Colonic mucosa (tissue), 4 donors: ENCODE results near the gene HERC3. TPM values are rescaled to one million over a fixed set of nuclear protein-coding genes. Genes with fewer than 3 reads are reported as not detected.
A peak's percentile ranks its signal among the peaks of the same experiment; 100 is the strongest.

Source experiments
- DNase-seq: peaks from one replicate; pipeline ENCODE4 v3.0.0-alpha.2; 2020
- H3K27ac ChIP-seq: fragments of 200-600 bp; one replicate; pipeline ENCODE4 v1.8.0; 2021
- H3K27me3 ChIP-seq: fragments of 200-600 bp; one replicate; pipeline ENCODE4 v1.8.0; 2021
- H3K36me3 ChIP-seq: fragments of 200-600 bp; one replicate; pipeline ENCODE4 v1.8.0; 2021
- H3K4me1 ChIP-seq: fragments of 200-600 bp; one replicate; pipeline ENCODE4 v1.8.0; 2021; ENCODE audit warnings: mild to moderate bottlenecking
- H3K4me3 ChIP-seq: fragments of 200-600 bp; one replicate; pipeline ENCODE4 v1.8.0; 2021
- H3K9ac ChIP-seq, 2 donors: one replicate each; pipeline ENCODE4 v1.7.0; 2013; ENCODE audit warnings: control low read depth in 2 of 2, low read depth in 2 of 2, low read length in 2 of 2
- H3K9me3 ChIP-seq: fragments of 200-600 bp; one replicate; pipeline ENCODE4 v1.8.0; 2021
- intact Hi-C: fragments of 100-400 bp; cut with DNase I; formaldehyde crosslinking; loops from one replicate; pipeline ENCODE4 v1.14.1; 2022
- total RNA-seq, 2 donors: library from RNA; stranded (reverse); fragmentation: NEBNext Ultra II Directional in 1 of 2; extraction: Animal tissue kit (Norgen Biotek cat#: 25700) in 1 of 2; gene quantifications; one replicate each; pipeline ENCODE4 v1.2.1, GENCODE V29; 2021
- TF ChIP-seq, protein P1 (sequence below): fragments of 200-600 bp; IDR thresholded peaks from one replicate; pipeline ENCODE4 v1.8.0; 2022; ENCODE audit warnings: antibody characterized with exemption, mild to moderate bottlenecking
- donor health status: healthy.
- donor health status: DM: no; HTN: no; CAD: no.
- donor health status: DM: no; HTN: no; CAD: no.

HERC3 gene
- total RNA-seq, 2 donors from 2014 or later: 23.0 to 51.4 TPM

GRCh38 chr4:88737307-88737941 lies 145.1 kb downstream of the HERC3 start:
- Histone ChIP-seq H3K27me3 (no peaks in the 10 kb centered on the region), H3K9me3 (no peaks in the 10 kb centered on the region), H3K9ac (no peak overlapping the region), H3K4me1 (no peaks in the 10 kb centered on the region), H3K4me3 (no peak overlapping the region), H3K27ac (no peak overlapping the region), H3K36me3 (no peaks in the 10 kb centered on the region)
- TF ChIP-seq, protein P1, sequence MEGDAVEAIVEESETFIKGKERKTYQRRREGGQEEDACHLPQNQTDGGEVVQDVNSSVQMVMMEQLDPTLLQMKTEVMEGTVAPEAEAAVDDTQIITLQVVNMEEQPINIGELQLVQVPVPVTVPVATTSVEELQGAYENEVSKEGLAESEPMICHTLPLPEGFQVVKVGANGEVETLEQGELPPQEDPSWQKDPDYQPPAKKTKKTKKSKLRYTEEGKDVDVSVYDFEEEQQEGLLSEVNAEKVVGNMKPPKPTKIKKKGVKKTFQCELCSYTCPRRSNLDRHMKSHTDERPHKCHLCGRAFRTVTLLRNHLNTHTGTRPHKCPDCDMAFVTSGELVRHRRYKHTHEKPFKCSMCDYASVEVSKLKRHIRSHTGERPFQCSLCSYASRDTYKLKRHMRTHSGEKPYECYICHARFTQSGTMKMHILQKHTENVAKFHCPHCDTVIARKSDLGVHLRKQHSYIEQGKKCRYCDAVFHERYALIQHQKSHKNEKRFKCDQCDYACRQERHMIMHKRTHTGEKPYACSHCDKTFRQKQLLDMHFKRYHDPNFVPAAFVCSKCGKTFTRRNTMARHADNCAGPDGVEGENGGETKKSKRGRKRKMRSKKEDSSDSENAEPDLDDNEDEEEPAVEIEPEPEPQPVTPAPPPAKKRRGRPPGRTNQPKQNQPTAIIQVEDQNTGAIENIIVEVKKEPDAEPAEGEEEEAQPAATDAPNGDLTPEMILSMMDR: no peak
- intact Hi-C loops: no loop called here
- DNase-seq: peak; percentile 36

DNA sequence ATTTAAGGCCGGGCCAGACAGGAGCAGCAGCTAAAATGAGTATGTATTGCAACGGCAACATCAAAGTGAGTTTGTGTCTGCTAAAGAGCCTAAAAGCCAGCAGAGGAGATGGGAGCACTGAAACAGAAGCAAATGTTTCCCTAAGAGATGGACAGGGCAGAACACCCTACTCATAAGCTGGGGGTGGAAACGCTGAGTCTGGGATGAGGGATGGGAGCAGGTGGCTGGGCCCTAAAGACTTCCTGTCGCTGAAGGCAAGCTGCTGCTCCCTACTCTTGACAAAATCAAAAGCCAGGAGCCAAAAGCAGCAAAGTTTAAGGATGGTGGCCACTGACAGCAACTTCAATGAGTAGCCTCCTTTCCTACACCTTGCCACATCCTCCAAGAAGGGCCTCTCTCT lies 145.9 kb downstream of the HERC3 start:
- H3K27me3 ChIP-seq: no peaks in the 10 kb centered on the region
- intact Hi-C loops: no loop called here
- no peaks in the 10 kb centered on the region for H3K9me3 ChIP-seq
- TF ChIP-seq, protein P1: no peak
- DNase-seq: no peak
- H3K36me3 ChIP-seq: peaks cover 4% of the 10 kb centered on the region
- no peak overlapping the region for H3K4me3 ChIP-seq
- no peak overlapping the region for H3K27ac ChIP-seq
- no peak overlapping the region for H3K9ac ChIP-seq
- H3K4me1 ChIP-seq: no peaks in the 10 kb centered on the region

- peaks cover 4% of the 10 kb centered on the region for H3K36me3 ChIP-seq
- H3K27me3 ChIP-seq: no peaks in the 10 kb centered on the region
- TF ChIP-seq, protein P1: no peak
- no peak overlapping the region for H3K27ac ChIP-seq
- intact Hi-C loops: no loop called here
- no peak overlapping the region for H3K9ac ChIP-seq
- no peak for DNase-seq
- no peak overlapping the region for H3K4me3 ChIP-seq
- no peaks in the 10 kb centered on the region for H3K9me3 ChIP-seq
- no peaks in the 10 kb centered on the region for H3K4me1 ChIP-seq
Observed at GRCh38 chr4:88742561-88742960, 150.3 kb downstream of the HERC3 start.

- Histone ChIP-seq H3K9me3 (no peaks in the 10 kb centered on the region), H3K4me1 (no peaks in the 10 kb centered on the region), H3K9ac (no peak overlapping the region), H3K27ac (no peak overlapping the region), H3K4me3 (no peak overlapping the region), H3K27me3 (no peaks in the 10 kb centered on the region), H3K36me3 (peaks cover 12% of the 10 kb centered on the region)
- no peak for DNase-seq
- TF ChIP-seq, protein P1: no peak
- intact Hi-C loops: no loop called here
Observed at GRCh38 chr4:88743696-88744095, 151.4 kb downstream of the HERC3 start.

GRCh38 chr4:88744609-88745008 lies 152.3 kb downstream of the HERC3 start:
- Histone ChIP-seq H3K9me3 (no peaks in the 10 kb centered on the region), H3K4me3 (no peak overlapping the region), H3K4me1 (no peaks in the 10 kb centered on the region), H3K36me3 (peaks cover 13% of the 10 kb centered on the region), H3K9ac (no peak overlapping the region), H3K27me3 (no peaks in the 10 kb centered on the region), H3K27ac (no peak overlapping the region)
- intact Hi-C loops: no loop called here
- no peak for DNase-seq
- TF ChIP-seq, protein P1: no peak
